Chondrocyte (in vitro differentiated cells): ENCODE results near the gene TNS4. TPM values are rescaled to one million over a fixed set of nuclear protein-coding genes. Genes with fewer than 3 reads are reported as not detected.

Experiments
- DNase-seq: peaks from one replicate; pipeline ENCODE4 v3.0.0; 2021; ENCODE audit warnings: mixed read lengths, low spot score
- H3K27ac Mint-ChIP-seq: one replicate; pipeline ENCODE4 v1.8.0; 2021; ENCODE audit warnings: mild to moderate bottlenecking, moderate library complexity, mixed read lengths; ENCODE audit not compliant: unreplicated experiment
- H3K27me3 Mint-ChIP-seq: 2 replicates; pipeline ENCODE4 v1.8.0; 2021; ENCODE audit warnings: low read depth, mixed read lengths
- H3K36me3 Mint-ChIP-seq: 2 replicates; pipeline ENCODE4 v1.8.0; 2021; ENCODE audit warnings: low read depth, mixed read lengths
- H3K4me1 Mint-ChIP-seq: 2 replicates; pipeline ENCODE4 v1.8.0; 2021; ENCODE audit warnings: low read depth, mild to moderate bottlenecking, mixed read lengths
- H3K4me3 Mint-ChIP-seq: one replicate; pipeline ENCODE4 v1.8.0; 2021; ENCODE audit warnings: mild to moderate bottlenecking, moderate library complexity, mixed read lengths; ENCODE audit not compliant: unreplicated experiment
- H3K9me3 Mint-ChIP-seq: 2 replicates; pipeline ENCODE4 v1.8.0; 2021; ENCODE audit warnings: low read depth, mixed read lengths
- total RNA-seq: library from RNA; stranded (reverse); gene quantifications from 3 replicates; pipeline ENCODE4 v1.2.1, GENCODE V29; 2021
- TF ChIP-seq, protein P1 (sequence below): fragments of 200-600 bp; sonication (generic); IDR thresholded peaks from 2 replicates; pipeline ENCODE4 v1.5.0; 2021; ENCODE audit warnings: antibody characterized with exemption, mild to moderate bottlenecking, moderate library complexity

TNS4 gene
- total RNA-seq, 1 donor from 2014 or later = not detected

DNA sequence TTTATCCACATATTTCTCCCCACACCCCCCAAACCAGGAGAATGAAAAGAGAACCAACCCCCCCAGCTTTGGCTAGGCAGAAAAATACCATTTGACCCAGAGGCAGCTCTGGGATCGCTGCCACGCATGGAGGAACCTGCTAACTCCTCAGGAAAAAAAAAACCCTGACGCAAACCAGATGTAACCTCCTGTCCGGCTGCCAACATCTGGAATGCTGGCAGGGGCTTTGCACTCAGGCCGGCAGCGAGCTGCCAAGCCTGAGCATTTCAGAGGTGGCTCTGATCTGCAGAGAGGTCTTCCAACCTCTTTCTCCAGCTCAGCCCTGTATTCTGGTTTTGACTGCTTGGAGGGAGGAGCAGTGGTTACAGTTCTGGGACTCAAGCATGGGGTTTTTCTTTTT, 50.0 kb downstream of the TNS4 start:
- TF ChIP-seq, protein P1, sequence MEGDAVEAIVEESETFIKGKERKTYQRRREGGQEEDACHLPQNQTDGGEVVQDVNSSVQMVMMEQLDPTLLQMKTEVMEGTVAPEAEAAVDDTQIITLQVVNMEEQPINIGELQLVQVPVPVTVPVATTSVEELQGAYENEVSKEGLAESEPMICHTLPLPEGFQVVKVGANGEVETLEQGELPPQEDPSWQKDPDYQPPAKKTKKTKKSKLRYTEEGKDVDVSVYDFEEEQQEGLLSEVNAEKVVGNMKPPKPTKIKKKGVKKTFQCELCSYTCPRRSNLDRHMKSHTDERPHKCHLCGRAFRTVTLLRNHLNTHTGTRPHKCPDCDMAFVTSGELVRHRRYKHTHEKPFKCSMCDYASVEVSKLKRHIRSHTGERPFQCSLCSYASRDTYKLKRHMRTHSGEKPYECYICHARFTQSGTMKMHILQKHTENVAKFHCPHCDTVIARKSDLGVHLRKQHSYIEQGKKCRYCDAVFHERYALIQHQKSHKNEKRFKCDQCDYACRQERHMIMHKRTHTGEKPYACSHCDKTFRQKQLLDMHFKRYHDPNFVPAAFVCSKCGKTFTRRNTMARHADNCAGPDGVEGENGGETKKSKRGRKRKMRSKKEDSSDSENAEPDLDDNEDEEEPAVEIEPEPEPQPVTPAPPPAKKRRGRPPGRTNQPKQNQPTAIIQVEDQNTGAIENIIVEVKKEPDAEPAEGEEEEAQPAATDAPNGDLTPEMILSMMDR = no peak
- peaks cover 26% of the 10 kb centered on the region for H3K36me3 Mint-ChIP-seq
- DNase-seq = no peak

DNA sequence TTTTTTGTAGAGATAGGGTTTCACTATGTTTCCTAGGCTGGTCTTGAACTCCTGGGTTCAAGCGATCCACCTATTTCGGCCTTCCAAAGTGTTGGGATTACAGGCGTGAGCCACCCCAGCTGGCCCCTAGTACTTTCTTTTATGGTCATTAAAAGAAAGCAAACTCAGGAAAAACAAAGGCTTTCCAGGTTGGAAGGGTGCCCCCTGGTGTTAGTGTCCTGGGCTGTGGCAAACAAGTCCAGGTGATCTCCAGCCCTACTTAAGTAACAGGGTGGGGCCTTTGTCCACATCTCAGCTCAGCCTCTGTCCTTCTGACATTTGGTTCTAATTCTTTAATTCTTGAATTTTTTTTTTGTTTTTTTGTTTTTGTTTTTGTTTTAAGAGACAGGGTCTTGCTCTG, 51.2 kb downstream of the TNS4 start:
- no peak for DNase-seq
- TF ChIP-seq, protein P1 = peak; percentile 76
- Mint-ChIP-seq H3K4me3 (no peak overlapping the region), H3K36me3 (peaks cover 23% of the 10 kb centered on the region), H3K4me1 (peaks cover 81% of the 10 kb centered on the region), H3K27ac (peak overlapping the region; percentile 93), H3K27me3 (no peaks in the 10 kb centered on the region), H3K9me3 (no peaks in the 10 kb centered on the region)

More for the DNA sequence above, 50.0 kb downstream of the TNS4 start:
- Mint-ChIP-seq H3K4me3 (no peak overlapping the region), H3K27ac (peak overlapping the region; percentile 93), H3K4me1 (peaks cover 78% of the 10 kb centered on the region), H3K9me3 (no peaks in the 10 kb centered on the region), H3K27me3 (no peaks in the 10 kb centered on the region)

DNA sequence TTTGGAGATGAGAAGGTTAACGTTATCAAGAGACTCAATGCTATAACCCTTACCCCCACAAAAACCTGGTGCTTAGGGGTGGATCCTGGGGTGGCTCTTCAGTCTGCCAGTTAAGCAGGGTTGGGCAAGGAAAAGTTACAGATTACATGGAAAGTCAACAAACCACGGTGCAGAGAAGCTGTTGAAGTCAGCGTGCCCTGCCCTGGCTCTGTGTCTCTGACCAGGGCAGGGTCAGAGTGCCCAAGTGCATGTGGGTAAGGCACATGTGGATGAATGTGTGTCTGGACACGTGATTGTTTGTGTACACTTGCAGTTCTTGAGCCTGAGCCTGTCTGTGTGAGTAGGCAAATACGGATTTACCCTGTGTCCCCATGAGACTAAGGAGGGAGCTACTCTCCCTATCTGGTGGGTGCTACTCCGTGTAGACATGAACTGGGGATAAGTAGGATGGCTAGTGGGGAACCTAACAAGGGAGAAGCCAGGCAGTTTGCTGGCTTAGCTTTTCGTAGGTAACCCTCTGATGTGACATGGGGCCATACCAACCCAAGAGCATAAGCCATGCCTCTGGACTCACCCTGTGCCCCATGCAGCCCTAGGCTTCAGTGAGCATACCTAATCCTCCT, 52.7 kb downstream of the TNS4 start:
- H3K27ac Mint-ChIP-seq = peak overlapping the region; percentile 32
- TF ChIP-seq, protein P1 = no peak
- peaks cover 86% of the 10 kb centered on the region for H3K4me1 Mint-ChIP-seq
- H3K9me3 Mint-ChIP-seq = no peaks in the 10 kb centered on the region
- peak overlapping the region; percentile 15 for H3K4me3 Mint-ChIP-seq
- DNase-seq = no peak
- peaks cover 15% of the 10 kb centered on the region for H3K36me3 Mint-ChIP-seq
- H3K27me3 Mint-ChIP-seq = no peaks in the 10 kb centered on the region

DNA sequence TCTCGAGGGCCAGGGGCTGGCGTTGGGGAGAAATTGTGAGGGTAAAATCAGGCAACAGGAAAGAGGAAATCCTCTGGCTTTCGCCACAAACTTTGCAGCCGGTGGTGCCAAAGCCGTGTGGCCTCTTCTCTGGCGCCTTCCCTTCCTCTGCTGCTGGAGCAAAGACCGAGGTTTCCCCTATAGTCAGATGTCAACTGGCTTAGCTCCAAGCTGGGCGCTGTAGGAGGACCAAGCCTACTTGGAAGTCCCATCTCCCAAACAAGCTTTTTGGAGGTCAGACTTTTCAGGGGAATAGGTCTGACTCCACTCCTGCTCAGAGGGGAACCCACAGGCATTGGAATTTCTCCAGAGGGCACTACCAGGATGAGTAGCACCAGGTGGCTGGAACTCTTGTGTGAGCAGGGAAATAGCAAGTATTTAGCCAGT, 53.2 kb downstream of the TNS4 start:
- peak overlapping the region; percentile 62 for H3K4me3 Mint-ChIP-seq
- no peaks in the 10 kb centered on the region for H3K27me3 Mint-ChIP-seq
- TF ChIP-seq, protein P1 = no peak
- no peaks in the 10 kb centered on the region for H3K9me3 Mint-ChIP-seq
- DNase-seq = no peak
- H3K36me3 Mint-ChIP-seq = peaks cover 10% of the 10 kb centered on the region
- peak overlapping the region; percentile 32 for H3K27ac Mint-ChIP-seq
- peaks cover 82% of the 10 kb centered on the region for H3K4me1 Mint-ChIP-seq

DNA sequence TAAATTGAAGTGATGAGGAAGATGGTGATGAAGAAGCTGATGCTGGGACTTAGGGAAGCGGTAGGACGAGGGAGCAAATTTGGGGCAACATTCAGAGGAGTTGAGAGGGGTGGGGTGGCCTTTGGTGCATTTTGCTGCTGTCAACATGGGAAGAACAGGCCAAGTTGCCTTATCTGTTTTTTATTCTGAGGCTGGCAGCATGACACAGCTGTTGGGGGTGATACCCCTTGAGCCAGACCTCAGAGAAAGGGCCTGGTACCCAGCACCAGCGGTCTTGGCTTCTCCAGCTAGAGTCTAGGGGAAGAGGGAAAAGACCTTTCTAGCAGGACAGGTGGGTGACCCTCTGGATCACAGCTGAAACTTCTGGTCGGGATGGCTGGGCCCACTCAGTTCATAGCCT, 53.6 kb downstream of the TNS4 start:
- H3K9me3 Mint-ChIP-seq = no peaks in the 10 kb centered on the region
- no peak for DNase-seq
- peaks cover 79% of the 10 kb centered on the region for H3K4me1 Mint-ChIP-seq
- H3K4me3 Mint-ChIP-seq = peak overlapping the region; percentile 62
- peaks cover 9% of the 10 kb centered on the region for H3K36me3 Mint-ChIP-seq
- TF ChIP-seq, protein P1 = no peak
- no peaks in the 10 kb centered on the region for H3K27me3 Mint-ChIP-seq
- H3K27ac Mint-ChIP-seq = peak overlapping the region; percentile 71
